DMS53 treated with DMSO at 0.1 percent for 48 hours (cell line): ENCODE results near the gene UBE3C.

Experiments used
- DNase-seq: peaks from one replicate; lab custom pipeline; 2025; ENCODE audit not compliant: unreplicated experiment; lab: John Stamatoyannopoulos, UW

UBE3C gene

GRCh38 chr7:157168571-157168970 lies 29.8 kb downstream of the UBE3C start:
- no peak for DNase-seq

DNA sequence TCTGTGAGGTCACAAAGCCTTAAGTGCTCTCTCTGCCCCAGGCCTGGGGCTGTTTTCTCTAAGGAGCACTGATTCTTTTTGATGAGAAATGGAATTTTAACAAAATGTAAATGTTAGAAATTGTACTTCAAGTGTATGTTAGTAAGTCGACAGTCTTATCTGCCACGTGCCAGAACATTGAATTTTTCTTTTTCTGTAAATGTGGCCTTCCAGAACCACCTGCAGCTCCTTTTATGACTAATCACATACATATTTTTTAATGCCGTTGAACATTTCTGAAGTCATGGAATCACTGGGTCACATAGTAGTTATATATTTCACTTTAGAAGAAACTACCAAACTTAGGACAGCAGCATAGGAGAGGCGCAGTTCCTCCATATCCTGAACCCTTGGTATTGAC lies 38.0 kb downstream of the UBE3C start:
- DNase-seq, result no peak

GRCh38 chr7:157177333-157177982 lies 38.7 kb downstream of the UBE3C start:
- DNase-seq, result no peak

DNA sequence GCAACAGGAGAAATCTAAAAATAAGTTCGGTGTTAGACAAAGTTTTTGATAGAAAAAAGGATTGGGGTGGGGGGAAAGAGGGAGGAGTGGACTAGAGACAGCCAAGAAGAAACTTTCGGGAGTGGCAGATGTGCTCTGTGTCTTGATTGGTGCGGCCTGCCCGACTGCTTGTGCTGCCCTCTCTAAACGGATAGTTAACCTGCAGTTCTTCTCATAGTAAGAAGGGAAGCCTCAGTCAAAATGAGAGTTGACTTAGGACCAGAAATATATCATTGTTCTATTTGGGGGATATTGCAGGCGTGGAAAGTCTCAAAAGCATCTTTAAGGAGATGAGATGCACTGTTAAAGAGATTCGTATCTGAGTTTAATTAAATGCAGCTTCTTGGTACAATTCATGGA lies 39.3 kb downstream of the UBE3C start:
- no peak for DNase-seq

DNA sequence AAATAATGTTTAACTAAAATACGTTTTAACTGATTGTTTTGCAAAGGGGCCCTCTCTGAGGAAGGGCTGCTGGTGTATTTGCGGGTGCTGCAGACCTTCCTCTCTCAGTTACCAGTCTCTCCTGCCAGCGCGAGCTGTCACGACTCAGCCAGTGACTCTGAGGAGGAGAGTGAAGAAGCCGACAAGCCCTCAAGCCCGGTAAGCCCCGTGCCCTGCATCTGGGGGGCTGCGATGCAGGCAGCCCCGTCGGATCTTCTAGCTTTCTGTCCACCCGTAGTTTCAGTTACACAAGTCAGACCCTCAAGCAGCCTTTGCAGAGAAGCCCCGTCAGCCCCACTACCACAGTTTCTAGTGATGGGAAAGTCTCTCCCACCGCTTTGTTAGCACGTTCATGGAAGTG lies 45.1 kb downstream of the UBE3C start:
- DNase-seq, result no peak

GRCh38 chr7:157188091-157188665 lies 49.5 kb downstream of the UBE3C start:
- no peak for DNase-seq

DNA sequence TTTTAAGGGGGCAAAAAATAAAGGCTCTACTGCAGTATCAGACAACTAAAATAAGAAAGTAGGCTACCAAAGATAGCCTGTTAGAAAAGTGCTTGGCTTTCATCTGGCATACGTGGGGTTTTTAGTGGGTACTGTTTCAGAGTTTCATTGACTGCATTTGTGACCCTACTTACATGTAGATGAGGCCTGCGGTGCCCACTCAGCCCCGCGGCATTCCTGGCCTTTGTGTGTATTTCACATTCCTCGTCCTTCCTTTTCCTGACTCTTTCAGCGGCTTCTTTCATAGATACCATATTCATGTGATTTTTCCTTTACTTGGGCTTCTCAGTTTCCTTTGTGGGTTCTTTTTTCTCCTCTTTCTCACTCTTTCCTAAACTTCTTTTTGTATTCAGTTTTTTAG lies 50.7 kb downstream of the UBE3C start:
- no peak for DNase-seq

DNA sequence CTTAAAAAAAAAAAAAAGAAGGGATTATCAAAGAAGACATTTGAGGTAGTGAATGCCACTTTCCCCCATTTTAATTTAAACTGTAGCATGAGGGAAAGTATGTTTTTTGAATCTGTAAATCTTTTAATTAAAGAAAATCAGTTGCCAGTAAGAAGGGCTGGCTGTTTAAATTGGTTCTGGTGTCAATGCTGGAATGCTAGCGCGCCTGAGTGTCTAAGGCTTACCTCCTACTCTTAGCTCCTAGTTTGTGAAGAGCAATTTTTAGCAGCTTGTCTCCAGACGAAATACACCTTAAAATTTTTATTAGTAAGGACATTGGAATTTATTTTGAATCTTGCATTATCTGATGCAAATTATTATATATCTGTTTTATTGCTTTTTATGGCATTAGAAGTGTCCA lies 54.1 kb downstream of the UBE3C start:
- DNase-seq, result no peak

- DNase-seq, result no peak
Observed at GRCh38 chr7:157193274-157193673, 54.5 kb downstream of the UBE3C start.

DNA sequence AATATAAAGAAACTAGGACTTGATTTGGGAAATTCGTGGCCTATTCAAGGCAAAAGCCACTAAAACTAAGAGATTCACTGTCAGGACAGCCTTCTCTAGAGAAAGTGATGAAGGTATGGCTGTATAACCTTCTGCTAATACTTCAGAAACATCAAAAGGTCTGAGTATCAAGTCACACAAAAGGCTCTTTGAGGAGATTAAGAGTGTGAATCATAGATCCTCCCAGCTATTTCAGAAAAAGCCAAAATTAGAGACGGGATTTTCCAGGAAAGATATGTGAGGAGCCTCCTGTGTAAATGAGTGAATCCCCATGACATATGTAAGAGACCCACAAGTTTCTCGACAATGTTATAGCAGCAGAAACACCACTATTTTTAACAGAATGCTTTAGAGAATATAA lies 56.2 kb downstream of the UBE3C start:
- DNase-seq, result no peak

GRCh38 chr7:157195868-157196267 lies 57.1 kb downstream of the UBE3C start:
- DNase-seq, result no peak

DNA sequence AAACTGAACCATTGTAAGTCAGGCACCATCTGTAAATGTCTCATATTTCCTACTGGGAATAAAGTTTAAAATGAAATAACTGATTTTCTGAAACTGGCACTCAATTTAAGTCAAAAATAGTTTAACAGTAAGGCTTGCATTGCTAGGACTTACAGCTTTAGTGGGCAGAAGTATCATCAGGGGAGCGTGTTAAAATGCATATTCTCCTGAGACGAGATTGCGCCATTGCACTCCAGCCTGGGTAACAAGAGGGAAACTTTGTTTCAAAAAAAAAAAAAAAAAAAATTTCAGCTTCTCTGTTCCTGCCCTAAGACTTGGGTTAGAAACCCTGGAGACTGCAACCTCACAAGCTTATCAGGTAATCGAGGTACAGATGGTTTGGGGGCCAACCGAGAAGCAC lies 65.4 kb downstream of the UBE3C start:
- no peak for DNase-seq

DNA sequence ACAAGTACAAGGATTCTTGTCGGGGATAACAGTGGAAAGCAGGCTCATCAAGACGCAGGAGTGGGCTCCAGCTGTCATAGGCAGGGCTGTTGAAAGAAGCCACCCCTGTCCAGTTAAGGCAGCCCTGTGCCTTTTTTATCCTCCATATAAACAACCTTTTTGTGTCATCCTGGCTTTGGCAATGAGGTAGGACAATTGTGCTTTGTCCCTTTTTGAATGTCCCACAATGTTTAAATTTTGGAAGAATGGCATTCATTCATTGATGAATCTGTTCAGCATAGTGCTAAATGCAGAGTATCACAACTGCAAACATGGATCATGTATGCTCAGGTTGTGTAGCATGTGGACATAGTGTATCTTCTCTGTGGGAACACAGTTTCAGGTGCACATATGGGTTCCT lies 66.7 kb downstream of the UBE3C start:
- DNase-seq, result no peak

GRCh38 chr7:157208571-157209413 lies 70.1 kb downstream of the UBE3C start:
- DNase-seq, result no peak

GRCh38 chr7:157210682-157211081 lies 72.0 kb downstream of the UBE3C start:
- no peak for DNase-seq

- no peak for DNase-seq
Observed at GRCh38 chr7:157211690-157212089, 73.0 kb downstream of the UBE3C start.

DNA sequence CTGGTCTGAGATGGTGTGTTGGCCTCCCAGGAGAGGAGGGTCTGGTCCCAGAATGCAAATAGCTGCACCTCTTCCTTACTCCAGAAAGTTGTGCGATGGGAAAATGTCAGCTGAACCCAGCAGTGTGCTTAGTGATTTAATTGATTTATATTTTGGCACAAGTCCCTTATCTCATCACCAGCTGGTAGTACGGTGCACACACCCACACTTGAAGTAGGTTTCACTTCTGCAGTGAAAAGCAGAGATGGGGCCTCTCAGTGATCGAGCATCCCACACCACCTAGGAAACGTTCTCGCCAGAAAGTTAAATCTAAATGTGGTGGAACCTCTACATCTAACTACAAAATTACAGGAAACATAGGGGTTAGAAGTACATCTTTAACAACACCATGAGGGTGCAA lies 80.4 kb downstream of the UBE3C start:
- DNase-seq, result no peak

GRCh38 chr7:157220916-157221569 lies 82.3 kb downstream of the UBE3C start:
- no peak for DNase-seq

- no peak for DNase-seq
Observed at GRCh38 chr7:157222687-157223086, 84.0 kb downstream of the UBE3C start.

- no peak for DNase-seq
Observed at GRCh38 chr7:157224627-157225026, 85.9 kb downstream of the UBE3C start.

DNA sequence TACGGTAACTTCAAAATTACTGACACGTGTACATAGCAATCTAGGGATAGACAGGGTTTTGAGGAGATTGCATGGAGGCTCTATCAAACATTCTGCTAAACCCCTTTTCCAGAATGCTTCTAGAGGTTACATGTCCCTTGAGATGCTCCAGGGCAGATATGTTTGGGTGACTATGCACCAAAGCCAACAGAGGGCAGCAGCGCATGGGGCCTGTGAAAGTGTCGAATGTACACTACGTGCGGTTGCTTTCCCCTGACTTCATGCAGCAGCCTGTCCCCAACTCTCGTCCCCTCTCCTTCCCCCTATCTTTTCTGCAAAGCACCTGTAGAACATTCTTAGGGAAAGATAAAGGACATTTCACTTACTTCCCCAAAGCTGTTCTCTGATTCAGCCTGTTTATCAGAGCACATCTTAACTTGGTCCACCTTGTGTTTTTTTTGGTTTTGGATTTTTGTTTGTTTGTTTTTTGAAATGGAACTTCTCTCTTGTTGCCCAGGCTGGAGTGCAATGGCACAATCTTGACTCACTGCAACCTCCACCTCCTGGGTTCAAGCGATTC lies 90.2 kb downstream of the UBE3C start:
- DNase-seq, result no peak
